Measurements from ENCODE around the gene CDH3. TPM values are rescaled to one million over a fixed set of nuclear protein-coding genes. Genes with fewer than 3 reads are reported as not detected.

The CDH3 gene
- total and polyA plus RNA-seq, 2 of the 8 experiments (the other 6 are each of a cell fraction or from before 2014, with no cell fraction given), result 146 to 171 TPM

DNA sequence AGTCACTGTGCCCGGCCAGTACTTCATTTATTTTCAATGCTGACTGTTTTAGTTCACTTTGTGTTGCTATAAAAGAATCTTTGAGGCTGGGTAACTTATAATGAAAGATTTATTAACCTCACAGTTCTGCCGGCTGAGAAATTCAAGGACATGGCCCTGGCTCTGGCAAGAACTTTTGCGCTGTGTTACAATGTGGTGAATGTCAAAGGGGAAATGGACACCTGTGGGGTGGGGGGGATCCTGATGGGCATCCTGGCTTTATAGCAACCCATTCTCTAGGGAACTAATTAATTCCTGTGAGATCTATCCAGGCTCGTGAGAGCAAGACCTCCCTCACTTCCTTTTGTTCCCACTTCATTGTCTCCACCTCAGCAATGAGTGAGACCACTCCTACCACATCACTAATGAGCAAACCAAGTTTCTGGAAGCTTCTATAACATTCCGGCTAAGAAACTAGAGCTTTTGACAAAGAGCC lies 17.1 kb upstream of the CDH3 start (continued):
- TF ChIP-seq YY1 (IDR thresholded peaks at IDR 0.05; ENCODE audit: low read depth, low read length) (no peak), HDAC2 (IDR thresholded peaks at IDR 0.05; ENCODE audit: borderline replicate concordance in 1 of 2, low read depth in 2 of 2, low read length in 2 of 2) (no peak), CBX8 (IDR thresholded peaks at IDR 0.05; ENCODE audit: borderline replicate concordance, low read depth, low read length) (no peak)
